HEK293T (cell line): ENCODE measurements around the gene PPP1R12C.

Experiments
- ELF4 ChIP-seq: fragments of 450-650 bp; IDR thresholded peaks from 2 replicates; pipeline ENCODE4 v1.6.1; 2017; ENCODE audit warnings: antibody characterized with exemption
- L3MBTL2 ChIP-seq: fragments of 450-650 bp; conservative IDR thresholded peaks from 2 replicates; pipeline ENCODE4 v1.6.1; 2016; ENCODE audit warnings: mild to moderate bottlenecking
- TARDBP ChIP-seq: fragments of 450-650 bp; IDR thresholded peaks from 2 replicates; pipeline ENCODE4 v1.6.1; 2016

GRCh38 chr19:55066107-55066709 lies 51.2 kb downstream of the PPP1R12C start:
- TF ChIP-seq ELF4 (no peak), TARDBP (no peak), L3MBTL2 (no peak)
